Measurements from ENCODE around the gene GSX1. TPM values are rescaled to one million over a fixed set of nuclear protein-coding genes. Genes with fewer than 3 reads are reported as not detected.

Gene GSX1
- total RNA-seq, 1 experiment from 2014 or later = not detected

GRCh38 chr13:27808851-27809550 lies 16.7 kb downstream of the GSX1 start:
- no peaks in the 10 kb centered on the region for H3K9me3 ChIP-seq (ENCODE audit: control insufficient read depth in 1 of 2, insufficient read depth in 1 of 2, low read depth in 1 of 2, low read length in 2 of 2)
- no peak overlapping the region for H3K9ac ChIP-seq (ENCODE audit: low read length)
- H3K36me3 ChIP-seq (ENCODE audit: control insufficient read depth in 1 of 2, insufficient read depth in 2 of 2, low read length in 2 of 2) = no peaks in the 10 kb centered on the region
- ChIA-PET RAD21 (ENCODE audit: low non-redundant PET in 1 of 2, low total read pairs in 2 of 2, uncharacterized antibody in 2 of 2, unreplicated experiment in 2 of 2) (no interaction called here), POLR2A (no interaction called here), CTCF (interaction anchor here (1.1 to 1.8 kb wide), 2 partner anchors 18 to 22 kb away, joined by 3 to 7 read pairs; no protein-coding TSS in a partner anchor)
- no TSS peak for BruUV-seq (replicated peaks)
- no peaks in the 10 kb centered on the region for H3K27me3 ChIP-seq (ENCODE audit: insufficient read depth, low read length)
- H3K27ac ChIP-seq (ENCODE audit: low read depth, low read length) = no peak overlapping the region
- H3K4me3 ChIP-seq (replicated peaks in 1 of 2; ENCODE audit: low read depth in 1 of 2, low read length in 2 of 2) = no peak overlapping the region
- no peak overlapping the region for H2AFZ ChIP-seq (ENCODE audit: low read depth, low read length, poor library complexity, severe bottlenecking)
- TF ChIP-seq FOSL1 (IDR thresholded peaks at IDR 0.05; ENCODE audit: low read depth) (peak; percentile 52), EZH2phosphoT487 (IDR thresholded peaks at IDR 0.05; ENCODE audit: borderline replicate concordance) (no peak), YY1 (IDR thresholded peaks at IDR 0.05; ENCODE audit: extremely low read depth, insufficient replicate concordance, low read depth, low read length) (no peak), JUND (IDR thresholded peaks at IDR 0.05) (peak; percentile 27; the same call in 1 of the 2 replicates), SP1 (IDR thresholded peaks at IDR 0.05; ENCODE audit: low read depth) (0 out of 2 replicates have a peak, but pooled peaks have one; percentile 10), CEBPB (IDR thresholded peaks at IDR 0.05; ENCODE audit: low read depth) (no peak), POLR2A (IDR thresholded peaks at IDR 0.05; ENCODE audit: borderline replicate concordance, extremely low read depth, insufficient read depth, insufficient read length) (no peak)
- no peaks in the 10 kb centered on the region for H3K79me2 ChIP-seq (ENCODE audit: insufficient read depth, low read length)
- no peaks in the 10 kb centered on the region for H3K9me2 ChIP-seq (ENCODE audit: insufficient read depth)
- no peaks in the 10 kb centered on the region for H4K20me1 ChIP-seq (ENCODE audit: insufficient read depth)
- DNase-seq (ENCODE audit: low read depth, low spot score) = no peak
- H3K4me1 ChIP-seq (ENCODE audit: control insufficient read depth in 1 of 2, insufficient read depth in 2 of 2, low read length in 2 of 2) = peaks cover 0 to 9% of the 10 kb centered on the region in 2 experiments; a peak in 1 of 4 replicates
- intact Hi-C loops (cut with micrococcal nuclease) = no loop called here
- ATAC-seq = no peak
- no peak overlapping the region for H3K4me2 ChIP-seq (ENCODE audit: low read length)

- no peaks in the 10 kb centered on the region for H3K79me2 ChIP-seq (ENCODE audit: insufficient read depth, low read length)
- no peak for DNase-seq (ENCODE audit: low read depth, low spot score)
- H3K27ac ChIP-seq (ENCODE audit: low read depth, low read length) = no peak overlapping the region
- RAD21 ChIA-PET (ENCODE audit: low non-redundant PET in 1 of 2, low total read pairs in 2 of 2, uncharacterized antibody in 2 of 2, unreplicated experiment in 2 of 2) = no interaction called here
- no peaks in the 10 kb centered on the region for H3K9me2 ChIP-seq (ENCODE audit: insufficient read depth)
- no peaks in the 10 kb centered on the region for H3K9me3 ChIP-seq (ENCODE audit: control insufficient read depth in 1 of 2, insufficient read depth in 1 of 2, low read depth in 1 of 2, low read length in 2 of 2)
- H3K27me3 ChIP-seq (ENCODE audit: insufficient read depth, low read length) = no peaks in the 10 kb centered on the region
- POLR2A ChIA-PET = no interaction called here
- no TSS peak for BruUV-seq (replicated peaks)
- intact Hi-C loops (cut with micrococcal nuclease) = no loop called here
- H2AFZ ChIP-seq (ENCODE audit: low read depth, low read length, poor library complexity, severe bottlenecking) = no peak overlapping the region
- CTCF ChIA-PET = interaction anchor here (3.2 kb wide), 1 partner anchor 17 kb away, joined by 13 read pairs; no protein-coding TSS in a partner anchor
- H3K36me3 ChIP-seq (ENCODE audit: control insufficient read depth in 1 of 2, insufficient read depth in 2 of 2, low read length in 2 of 2) = no peaks in the 10 kb centered on the region
- H3K4me2 ChIP-seq (ENCODE audit: low read length) = no peak overlapping the region
- no peak for ATAC-seq
- H3K9ac ChIP-seq (ENCODE audit: low read length) = no peak overlapping the region
- H3K4me1 ChIP-seq (ENCODE audit: control insufficient read depth in 1 of 2, insufficient read depth in 2 of 2, low read length in 2 of 2) = peaks cover 0 to 9% of the 10 kb centered on the region in 2 experiments; a peak in 1 of 4 replicates
- no peaks in the 10 kb centered on the region for H4K20me1 ChIP-seq (ENCODE audit: insufficient read depth)
- no peak overlapping the region for H3K4me3 ChIP-seq (replicated peaks in 1 of 2; ENCODE audit: low read depth in 1 of 2, low read length in 2 of 2)
- no peak for TF ChIP-seq REST (IDR thresholded peaks at IDR 0.05; ENCODE audit: low read depth)
- no peak for TF ChIP-seq ZFX (IDR thresholded peaks at IDR 0.05)
- no peak for TF ChIP-seq MAX (IDR thresholded peaks at IDR 0.05)
- TF ChIP-seq RAD21 (IDR thresholded peaks at IDR 0.05; ENCODE audit: low read depth) = no peak
- no peak for TF ChIP-seq EZH2phosphoT487 (IDR thresholded peaks at IDR 0.05; ENCODE audit: borderline replicate concordance)
- no peak for TF ChIP-seq CBX3 (IDR thresholded peaks at IDR 0.05; ENCODE audit: low read depth)
- TF ChIP-seq POLR2AphosphoS5 (IDR thresholded peaks at IDR 0.05; ENCODE audit: low read depth, low read length) = no peak
- TF ChIP-seq SIN3A (IDR thresholded peaks at IDR 0.05; ENCODE audit: low read depth) = no peak
- no peak for TF ChIP-seq TCF7L2 (IDR thresholded peaks at IDR 0.05; ENCODE audit: borderline replicate concordance, extremely low read depth, insufficient read depth, insufficient read length)
- TF ChIP-seq ELF1 (IDR thresholded peaks at IDR 0.05; ENCODE audit: borderline replicate concordance, low read depth) = no peak
- no peak for TF ChIP-seq CEBPB (IDR thresholded peaks at IDR 0.05; ENCODE audit: low read depth)
Observed at GRCh38 chr13:27810009-27810408, 17.7 kb downstream of the GSX1 start.
